ENCODE measurements around the gene SCGB1C1.

DNA sequence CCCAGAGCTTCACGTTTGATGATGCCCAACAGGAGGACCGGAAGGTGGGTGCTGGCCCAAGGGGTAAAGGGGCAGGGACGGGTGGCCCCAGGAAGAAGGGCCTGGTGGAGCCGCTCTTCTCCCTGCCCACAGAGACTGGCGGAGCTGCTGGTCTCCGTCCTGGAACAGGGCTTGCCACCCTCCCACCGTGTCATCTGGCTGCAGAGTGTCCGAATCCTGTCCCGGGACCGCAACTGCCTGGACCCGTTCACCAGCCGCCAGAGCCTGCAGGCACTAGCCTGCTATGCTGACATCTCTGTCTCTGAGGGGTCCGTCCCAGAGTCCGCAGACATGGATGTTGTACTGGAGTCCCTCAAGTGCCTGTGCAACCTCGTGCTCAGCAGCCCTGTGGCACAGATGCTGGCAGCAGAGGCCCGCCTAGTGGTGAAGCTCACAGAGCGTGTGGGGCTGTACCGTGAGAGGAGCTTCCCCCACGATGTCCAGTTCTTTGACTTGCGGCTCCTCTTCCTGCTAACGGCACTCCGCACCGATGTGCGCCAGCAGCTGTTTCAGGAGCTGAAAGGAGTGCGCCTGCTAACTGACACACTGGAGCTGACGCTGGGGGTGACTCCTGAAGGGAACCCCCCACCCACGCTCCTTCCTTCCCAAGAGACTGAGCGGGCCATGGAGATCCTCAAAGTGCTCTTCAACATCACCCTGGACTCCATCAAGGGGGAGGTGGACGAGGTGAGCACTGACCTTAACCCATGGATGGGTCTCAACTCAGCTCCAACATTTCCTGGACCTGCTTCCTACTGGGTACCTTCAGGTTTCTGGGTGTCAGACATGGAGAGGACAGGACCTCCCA, 16.6 kb downstream of the SCGB1C1 start:
- TF ChIP-seq, protein P1, sequence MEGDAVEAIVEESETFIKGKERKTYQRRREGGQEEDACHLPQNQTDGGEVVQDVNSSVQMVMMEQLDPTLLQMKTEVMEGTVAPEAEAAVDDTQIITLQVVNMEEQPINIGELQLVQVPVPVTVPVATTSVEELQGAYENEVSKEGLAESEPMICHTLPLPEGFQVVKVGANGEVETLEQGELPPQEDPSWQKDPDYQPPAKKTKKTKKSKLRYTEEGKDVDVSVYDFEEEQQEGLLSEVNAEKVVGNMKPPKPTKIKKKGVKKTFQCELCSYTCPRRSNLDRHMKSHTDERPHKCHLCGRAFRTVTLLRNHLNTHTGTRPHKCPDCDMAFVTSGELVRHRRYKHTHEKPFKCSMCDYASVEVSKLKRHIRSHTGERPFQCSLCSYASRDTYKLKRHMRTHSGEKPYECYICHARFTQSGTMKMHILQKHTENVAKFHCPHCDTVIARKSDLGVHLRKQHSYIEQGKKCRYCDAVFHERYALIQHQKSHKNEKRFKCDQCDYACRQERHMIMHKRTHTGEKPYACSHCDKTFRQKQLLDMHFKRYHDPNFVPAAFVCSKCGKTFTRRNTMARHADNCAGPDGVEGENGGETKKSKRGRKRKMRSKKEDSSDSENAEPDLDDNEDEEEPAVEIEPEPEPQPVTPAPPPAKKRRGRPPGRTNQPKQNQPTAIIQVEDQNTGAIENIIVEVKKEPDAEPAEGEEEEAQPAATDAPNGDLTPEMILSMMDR (IDR thresholded peaks at IDR 0.05): no peak
- TF ChIP-seq POLR2A (IDR thresholded peaks at IDR 0.05): no peak

Data from esophagus squamous epithelium (tissue), 4 donors.